Osteoblast (primary cell): ENCODE data around the gene CHMP4A. TPM values are rescaled to one million over a fixed set of nuclear protein-coding genes. Genes with fewer than 3 reads are reported as not detected.

Experiments used
- DNase-seq: peaks from one replicate; pipeline ENCODE4 v3.0.0; 2011; ENCODE audit warnings: low spot score, mixed read lengths; ENCODE audit not compliant: insufficient read length; ENCODE audit errors: missing footprints
- H2AFZ ChIP-seq: 2 replicates; pipeline ENCODE4 v1.6.0; 2011; ENCODE audit warnings: mild to moderate bottlenecking, low read length
- H3K27ac ChIP-seq: 2 replicates; pipeline ENCODE4 v1.5.1; 2011; ENCODE audit warnings: mild to moderate bottlenecking, low read depth, low read length, moderate library complexity
- H3K27me3 ChIP-seq: 2 replicates; pipeline ENCODE4 v1.6.0; 2012; ENCODE audit warnings: mild to moderate bottlenecking, control low read depth, inconsistent platforms, low read length, moderate library complexity; ENCODE audit not compliant: insufficient read depth
- H3K36me3 ChIP-seq: 2 replicates; pipeline ENCODE4 v1.5.1; 2011; ENCODE audit warnings: mild to moderate bottlenecking, low read length, control low read depth, moderate library complexity; ENCODE audit not compliant: insufficient read depth
- H3K4me1 ChIP-seq: 2 replicates; pipeline ENCODE4 v1.5.1; 2011; ENCODE audit warnings: mild to moderate bottlenecking, low read length, control low read depth, moderate library complexity; ENCODE audit not compliant: insufficient read depth
- H3K4me2 ChIP-seq: 2 replicates; pipeline ENCODE4 v1.6.0; 2011; ENCODE audit warnings: mild to moderate bottlenecking, low read length; ENCODE audit not compliant: insufficient read depth
- H3K4me3 ChIP-seq: fragments of 200-600 bp; sonication (generic); 3 replicates; pipeline ENCODE4 v1.5.1; 2012; ENCODE audit warnings: mild to moderate bottlenecking, low read length, inconsistent platforms; ENCODE audit not compliant: insufficient read depth
- H3K79me2 ChIP-seq: 2 replicates; pipeline ENCODE4 v1.6.0; 2012; ENCODE audit warnings: mild to moderate bottlenecking, low read length, control low read depth, inconsistent platforms; ENCODE audit not compliant: insufficient read depth
- H3K9me3 ChIP-seq: 2 replicates; pipeline ENCODE4 v1.5.1; 2011; ENCODE audit warnings: low read depth, low read length, control low read depth
- H4K20me1 ChIP-seq: 2 replicates; pipeline ENCODE4 v1.6.0; 2012; ENCODE audit warnings: mild to moderate bottlenecking, low read length, control low read depth; ENCODE audit not compliant: insufficient read depth
- CTCF ChIP-seq: IDR thresholded peaks from 2 replicates; pipeline ENCODE4 v1.5.1; 2011; ENCODE audit warnings: mild to moderate bottlenecking, low read depth, low read length, moderate library complexity; ENCODE audit errors: extremely low read depth
- total RNA-seq: library from RNA; depleted of rRNA; stranded (reverse); fragments of >200 nt; gene quantifications from 2 replicates; pipeline ENCODE4 v1.2.3, GENCODE V29; 2012

The CHMP4A gene
- total RNA-seq, 1 donor = 19.2 TPM

GRCh38 chr14:24172871-24173281 lies 40.4 kb downstream of the CHMP4A start:
- TF ChIP-seq CTCF = no peak
- no peaks in the 10 kb centered on the region for H3K9me3 ChIP-seq
- no peaks in the 10 kb centered on the region for H3K27me3 ChIP-seq
- DNase-seq = no peak
- no peaks in the 10 kb centered on the region for H3K4me1 ChIP-seq
- H2AFZ ChIP-seq = no peak overlapping the region
- H3K4me3 ChIP-seq = no peak overlapping the region
- no peaks in the 10 kb centered on the region for H3K79me2 ChIP-seq
- no peak overlapping the region for H3K27ac ChIP-seq
- peaks cover 23% of the 10 kb centered on the region for H3K36me3 ChIP-seq
- no peaks in the 10 kb centered on the region for H4K20me1 ChIP-seq
- no peak overlapping the region for H3K4me2 ChIP-seq

- H3K4me3 ChIP-seq = no peak overlapping the region
- no peak overlapping the region for H3K27ac ChIP-seq
- H3K4me1 ChIP-seq = no peaks in the 10 kb centered on the region
- H2AFZ ChIP-seq = no peak overlapping the region
- no peak overlapping the region for H3K4me2 ChIP-seq
- no peaks in the 10 kb centered on the region for H3K27me3 ChIP-seq
- no peaks in the 10 kb centered on the region for H3K9me3 ChIP-seq
- no peak for DNase-seq
- peaks cover 27% of the 10 kb centered on the region for H3K36me3 ChIP-seq
- H4K20me1 ChIP-seq = no peaks in the 10 kb centered on the region
- no peaks in the 10 kb centered on the region for H3K79me2 ChIP-seq
- no peak for TF ChIP-seq CTCF
Observed at GRCh38 chr14:24172261-24172860, 40.9 kb downstream of the CHMP4A start.

- TF ChIP-seq CTCF = no peak
- Histone ChIP-seq H3K4me2 (no peak within 1 kb of the TSS), H3K79me2 (no peaks in the 10 kb centered on the region), H3K27ac (no peak within 1 kb of the TSS), H3K4me1 (no peaks in the 10 kb centered on the region), H2AFZ (no peak within 1 kb of the TSS), H3K4me3 (no peak within 1 kb of the TSS), H3K9me3 (no peaks in the 10 kb centered on the region), H3K36me3 (peaks cover 25% of the 10 kb centered on the region), H4K20me1 (no peaks in the 10 kb centered on the region), H3K27me3 (no peaks in the 10 kb centered on the region)
- no peak for DNase-seq
Observed at GRCh38 chr14:24171422-24172260, 41.6 kb downstream of the CHMP4A start, which contains the start of gene REC8. Gene REC8, plus strand, starts transcription at chr14:24172080. Its CDS starts 473 bp downstream, at chr14:24172553.

GRCh38 chr14:24167469-24168114 lies 45.7 kb downstream of the CHMP4A start:
- Histone ChIP-seq H3K79me2 (peaks cover 9% of the 10 kb centered on the region), H3K4me2 (no peak overlapping the region), H3K27ac (no peak overlapping the region), H3K4me3 (no peak overlapping the region), H3K27me3 (no peaks in the 10 kb centered on the region), H4K20me1 (peaks cover 3% of the 10 kb centered on the region), H3K36me3 (peaks cover 63% of the 10 kb centered on the region), H2AFZ (no peak overlapping the region), H3K4me1 (no peaks in the 10 kb centered on the region), H3K9me3 (no peaks in the 10 kb centered on the region)
- no peak for TF ChIP-seq CTCF
- no peak for DNase-seq
